ENCODE data around the gene TRIM2. TPM values are rescaled to one million over a fixed set of nuclear protein-coding genes. Genes with fewer than 3 reads are reported as not detected.

The TRIM2 gene
- polyA plus RNA-seq, 1 experiment: 31.3 TPM

DNA sequence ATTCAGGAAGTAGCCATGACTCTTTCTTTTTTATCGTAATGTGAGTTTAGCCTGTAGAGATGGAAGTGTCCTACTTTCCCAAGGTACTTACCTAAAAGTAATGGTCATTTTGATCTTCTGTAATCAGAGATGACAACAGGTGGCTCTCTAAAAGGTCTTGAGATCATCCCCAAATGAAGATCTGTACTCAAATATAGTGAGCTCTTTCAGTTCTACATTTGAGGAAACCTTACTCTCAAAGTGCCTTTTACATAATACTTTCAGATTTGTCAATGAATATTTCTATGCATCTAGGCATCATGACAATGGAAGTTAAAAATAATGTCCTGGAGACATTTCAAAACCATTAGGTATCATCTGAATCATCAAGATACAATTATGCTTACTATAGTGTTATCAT lies 123.0 kb downstream of the TRIM2 start:
- Histone ChIP-seq H3K4me3 (ENCODE audit: low read depth, low read length) (no peak overlapping the region), H3K9me3 (ENCODE audit: control insufficient read depth, insufficient read depth, low read length) (no peaks in the 10 kb centered on the region), H3K27ac (ENCODE audit: low read depth, low read length) (no peak overlapping the region), H3K27me3 (ENCODE audit: control insufficient read depth, insufficient read depth, low read length) (no peaks in the 10 kb centered on the region)
- TF ChIP-seq, protein P1, sequence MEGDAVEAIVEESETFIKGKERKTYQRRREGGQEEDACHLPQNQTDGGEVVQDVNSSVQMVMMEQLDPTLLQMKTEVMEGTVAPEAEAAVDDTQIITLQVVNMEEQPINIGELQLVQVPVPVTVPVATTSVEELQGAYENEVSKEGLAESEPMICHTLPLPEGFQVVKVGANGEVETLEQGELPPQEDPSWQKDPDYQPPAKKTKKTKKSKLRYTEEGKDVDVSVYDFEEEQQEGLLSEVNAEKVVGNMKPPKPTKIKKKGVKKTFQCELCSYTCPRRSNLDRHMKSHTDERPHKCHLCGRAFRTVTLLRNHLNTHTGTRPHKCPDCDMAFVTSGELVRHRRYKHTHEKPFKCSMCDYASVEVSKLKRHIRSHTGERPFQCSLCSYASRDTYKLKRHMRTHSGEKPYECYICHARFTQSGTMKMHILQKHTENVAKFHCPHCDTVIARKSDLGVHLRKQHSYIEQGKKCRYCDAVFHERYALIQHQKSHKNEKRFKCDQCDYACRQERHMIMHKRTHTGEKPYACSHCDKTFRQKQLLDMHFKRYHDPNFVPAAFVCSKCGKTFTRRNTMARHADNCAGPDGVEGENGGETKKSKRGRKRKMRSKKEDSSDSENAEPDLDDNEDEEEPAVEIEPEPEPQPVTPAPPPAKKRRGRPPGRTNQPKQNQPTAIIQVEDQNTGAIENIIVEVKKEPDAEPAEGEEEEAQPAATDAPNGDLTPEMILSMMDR (IDR thresholded peaks at IDR 0.05; ENCODE audit: low read depth, low read length): no peak
- DNase-seq (ENCODE audit: low read depth, low spot score): no peak
- POLR2A ChIA-PET: no interaction called here
- CTCF ChIA-PET: interaction anchor here (1.4 to 2.1 kb wide), 2 partner anchors 184 to 247 kb away, joined by 3 to 13 read pairs; no protein-coding TSS in a partner anchor

DNA sequence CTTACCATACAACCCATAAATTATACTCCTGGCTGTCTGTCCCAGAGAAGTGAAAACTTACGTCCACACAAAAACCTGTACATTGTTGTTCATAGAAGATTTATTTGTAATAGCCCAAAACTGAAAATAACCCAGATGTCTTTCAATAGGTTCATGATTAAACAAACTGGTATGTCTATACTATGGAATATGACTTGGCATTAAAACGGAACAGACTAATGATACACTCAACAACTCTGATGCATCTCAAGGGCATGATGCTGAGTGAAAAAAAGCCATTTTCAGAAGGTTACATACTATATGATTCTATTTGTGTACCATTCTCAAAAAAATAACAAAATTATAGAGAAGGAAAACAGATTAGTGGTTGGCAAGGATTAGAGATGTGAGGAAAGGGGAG lies 128.7 kb downstream of the TRIM2 start:
- H3K9me3 ChIP-seq (ENCODE audit: control insufficient read depth, insufficient read depth, low read length): no peaks in the 10 kb centered on the region
- no peak for DNase-seq (ENCODE audit: low read depth, low spot score)
- H3K27ac ChIP-seq (ENCODE audit: low read depth, low read length): no peak overlapping the region
- H3K4me3 ChIP-seq (ENCODE audit: low read depth, low read length): no peak overlapping the region
- CTCF ChIA-PET: interaction anchor here (0.7 to 0.9 kb wide), 2 partner anchors 190 to 235 kb away, joined by 3 read pairs; no protein-coding TSS in a partner anchor
- TF ChIP-seq, protein P1 (IDR thresholded peaks at IDR 0.05; ENCODE audit: low read depth, low read length): no peak
- H3K27me3 ChIP-seq (ENCODE audit: control insufficient read depth, insufficient read depth, low read length): no peaks in the 10 kb centered on the region
- POLR2A ChIA-PET: no interaction called here

DNA sequence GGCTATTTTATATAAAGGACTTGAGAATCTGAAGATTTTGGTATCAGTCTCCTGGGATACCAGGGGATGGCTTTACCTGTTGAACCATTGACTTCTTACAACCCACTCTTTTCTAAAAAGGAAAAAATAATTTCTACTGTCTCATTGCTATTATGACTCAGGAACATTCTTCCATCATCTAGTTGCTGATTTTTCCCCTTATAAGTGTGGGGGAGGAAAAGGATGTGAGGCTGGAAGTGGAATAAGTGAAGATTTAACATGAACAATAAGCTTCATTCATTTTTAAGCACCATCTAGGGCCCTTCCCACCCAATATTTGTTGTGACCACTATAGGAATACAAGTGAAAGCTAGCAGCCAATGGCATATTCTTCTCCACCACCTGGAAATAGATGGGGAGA lies 129.6 kb downstream of the TRIM2 start:
- no peak for DNase-seq (ENCODE audit: low read depth, low spot score)
- no peaks in the 10 kb centered on the region for H3K27me3 ChIP-seq (ENCODE audit: control insufficient read depth, insufficient read depth, low read length)
- H3K4me3 ChIP-seq (ENCODE audit: low read depth, low read length): no peak overlapping the region
- TF ChIP-seq, protein P1 (IDR thresholded peaks at IDR 0.05; ENCODE audit: low read depth, low read length): no peak
- H3K27ac ChIP-seq (ENCODE audit: low read depth, low read length): no peak overlapping the region
- no peaks in the 10 kb centered on the region for H3K9me3 ChIP-seq (ENCODE audit: control insufficient read depth, insufficient read depth, low read length)
- ChIA-PET POLR2A (no interaction called here), CTCF (interaction anchor here (1.1 to 6.5 kb wide), 2 partner anchors 10 to 191 kb away, joined by 4 to 34 read pairs; no protein-coding TSS in a partner anchor)

DNA sequence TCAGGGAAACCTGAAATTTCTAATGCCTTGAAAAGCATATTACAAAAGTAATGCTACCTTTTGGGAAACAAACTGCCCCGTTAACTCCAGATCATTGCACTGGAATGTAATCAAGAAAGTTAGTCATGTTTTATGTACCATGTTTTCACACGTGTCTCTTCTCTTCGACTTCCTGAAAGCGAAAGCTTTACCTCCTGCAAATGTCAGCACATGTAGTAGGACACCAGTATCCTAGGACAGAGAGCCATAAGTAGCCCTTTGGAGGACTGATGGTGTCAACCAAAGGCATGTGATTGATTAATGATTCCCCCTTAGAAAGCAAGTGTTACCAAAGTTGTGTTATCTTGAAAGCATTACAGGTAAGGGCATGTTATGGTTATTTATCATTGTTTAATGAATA lies 131.4 kb downstream of the TRIM2 start:
- Histone ChIP-seq H3K4me3 (ENCODE audit: low read depth, low read length) (no peak overlapping the region), H3K9me3 (ENCODE audit: control insufficient read depth, insufficient read depth, low read length) (no peaks in the 10 kb centered on the region), H3K27ac (ENCODE audit: low read depth, low read length) (no peak overlapping the region), H3K27me3 (ENCODE audit: control insufficient read depth, insufficient read depth, low read length) (no peaks in the 10 kb centered on the region)
- DNase-seq (ENCODE audit: low read depth, low spot score): no peak
- TF ChIP-seq, protein P1 (IDR thresholded peaks at IDR 0.05; ENCODE audit: low read depth, low read length): no peak
- POLR2A ChIA-PET: interaction anchor here (0.6 to 0.9 kb wide), 2 partner anchors 92 to 130 kb away, joined by 3 read pairs; no protein-coding TSS in a partner anchor
- CTCF ChIA-PET: interaction anchor here (0.5 to 6.5 kb wide), 3 partner anchors 27 to 238 kb away, joined by 3 to 34 read pairs (median 8); no protein-coding TSS in a partner anchor

DNA sequence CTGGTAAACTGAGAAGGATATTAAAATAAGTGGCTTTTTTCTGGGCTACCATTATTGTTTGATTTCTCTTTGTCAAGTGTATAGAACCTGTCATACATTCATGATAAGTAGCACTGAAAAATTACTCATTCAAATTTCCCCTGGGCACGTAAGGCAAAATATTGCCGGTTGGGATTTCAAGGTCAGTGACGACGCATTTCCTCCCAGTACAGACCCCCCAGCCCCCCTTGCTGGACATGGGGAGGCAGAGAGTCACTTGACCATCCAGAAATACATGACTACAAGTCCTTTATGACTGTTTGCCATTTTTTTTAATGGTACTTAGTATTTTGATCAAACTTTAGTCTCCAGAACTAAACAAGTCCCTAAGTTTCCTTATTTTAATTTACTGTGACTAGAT lies 133.4 kb downstream of the TRIM2 start:
- DNase-seq (ENCODE audit: low read depth, low spot score): no peak
- H3K27ac ChIP-seq (ENCODE audit: low read depth, low read length): no peak overlapping the region
- H3K27me3 ChIP-seq (ENCODE audit: control insufficient read depth, insufficient read depth, low read length): no peaks in the 10 kb centered on the region
- H3K4me3 ChIP-seq (ENCODE audit: low read depth, low read length): no peak overlapping the region
- TF ChIP-seq, protein P1 (IDR thresholded peaks at IDR 0.05; ENCODE audit: low read depth, low read length): no peak
- POLR2A ChIA-PET: no interaction called here
- CTCF ChIA-PET: interaction anchor here (1.1 to 6.5 kb wide), 3 partner anchors 195 to 305 kb away, joined by 5 to 34 read pairs (median 6); no protein-coding TSS in a partner anchor
- H3K9me3 ChIP-seq (ENCODE audit: control insufficient read depth, insufficient read depth, low read length): no peaks in the 10 kb centered on the region

Data from AG04450 (cell line).